Measurements from ENCODE around the gene TRIM28. TPM values are rescaled to one million over a fixed set of nuclear protein-coding genes. Genes with fewer than 3 reads are reported as not detected.
"Not testable (repeated sequence)": the region's sequence is repeated elsewhere in the genome, so short reads cannot be mapped to it uniquely, and the experiment has no call there.

Gene TRIM28
- total and polyA plus RNA-seq, 5 donors, result 98.7 to 161 (median 142) TPM

GRCh38 chr19:58519355-58520256 is 24.3 kb upstream of the TRIM28 start, which contains the start of gene ZBTB45:
Gene ZBTB45, minus strand, starts transcription at chr19:58519810. Its CDS starts 2,137 bp downstream, at chr19:58517673.
- peak within 1 kb of the TSS; percentile 80 for H3K27ac ChIP-seq (ENCODE audit: low read length)
- peak within 1 kb of the TSS; percentile 45 for H3K4me3 ChIP-seq (ENCODE audit: low read length)
- intact Hi-C loops (cut with DNase I), result no loop called here
- ATAC-seq (peak; percentile 91 to 92), DNase-seq (peak; percentile 93 to 96 (median 96))
- no peaks in the 10 kb centered on the region for H3K9me3 ChIP-seq (ENCODE audit: control insufficient read depth, low read length)
- under 1% methylated on average over 87 of the region's 87 CpGs for WGBS
- peaks cover 3% of the 10 kb centered on the region for H3K4me1 ChIP-seq (ENCODE audit: control insufficient read depth, insufficient read depth, low read length)
- H3K27me3 ChIP-seq (ENCODE audit: control insufficient read depth, insufficient read depth), result no peaks in the 10 kb centered on the region

- 15% methylated on average over 7 of the region's 7 CpGs for WGBS
- intact Hi-C loops (cut with DNase I), result no loop called here
- DNase-seq, result no peak
Measured at GRCh38 chr19:58520257-58520599, 23.6 kb upstream of the TRIM28 start.

GRCh38 chr19:58521651-58522050 is 22.2 kb upstream of the TRIM28 start:
- H3K27ac ChIP-seq (ENCODE audit: low read length), result no peak overlapping the region
- intact Hi-C loops (cut with DNase I), result no loop called here
- H3K4me3 ChIP-seq (ENCODE audit: low read length), result no peak overlapping the region
- ATAC-seq (no peak), DNase-seq (no peak)
- no peaks in the 10 kb centered on the region for H3K27me3 ChIP-seq (ENCODE audit: control insufficient read depth, insufficient read depth)
- peaks cover 3% of the 10 kb centered on the region for H3K4me1 ChIP-seq (ENCODE audit: control insufficient read depth, insufficient read depth, low read length)
- H3K9me3 ChIP-seq (ENCODE audit: control insufficient read depth, low read length), result no peaks in the 10 kb centered on the region
- 61% methylated on average over 4 of the region's 4 CpGs for WGBS

More at GRCh38 chr19:58520257-58520599, 23.6 kb upstream of the TRIM28 start:
- H3K27ac ChIP-seq (ENCODE audit: low read length), result peak overlapping the region; percentile 80
- H3K9me3 ChIP-seq (ENCODE audit: control insufficient read depth, low read length), result no peaks in the 10 kb centered on the region
- no peak for ATAC-seq
- peak overlapping the region; percentile 45 for H3K4me3 ChIP-seq (ENCODE audit: low read length)
- H3K4me1 ChIP-seq (ENCODE audit: control insufficient read depth, insufficient read depth, low read length), result peaks cover 3% of the 10 kb centered on the region
- H3K27me3 ChIP-seq (ENCODE audit: control insufficient read depth, insufficient read depth), result no peaks in the 10 kb centered on the region

- WGBS, result 75% methylated on average over 3 of the region's 3 CpGs
- intact Hi-C loops (cut with DNase I), result no loop called here
- no peak overlapping the region for H3K4me3 ChIP-seq (ENCODE audit: low read length)
- no peaks in the 10 kb centered on the region for H3K27me3 ChIP-seq (ENCODE audit: control insufficient read depth, insufficient read depth)
- DNase-seq (no peak), ATAC-seq (no peak)
- H3K4me1 ChIP-seq (ENCODE audit: control insufficient read depth, insufficient read depth, low read length), result peaks cover 3% of the 10 kb centered on the region
- no peak overlapping the region for H3K27ac ChIP-seq (ENCODE audit: low read length)
- H3K9me3 ChIP-seq (ENCODE audit: control insufficient read depth, low read length), result no peaks in the 10 kb centered on the region
Measured at GRCh38 chr19:58522709-58523108, 21.2 kb upstream of the TRIM28 start.

GRCh38 chr19:58529405-58529804 is 14.5 kb upstream of the TRIM28 start:
- DNase-seq, result no peak
- Histone ChIP-seq H3K9me3 (ENCODE audit: control insufficient read depth, low read length) (no peaks in the 10 kb centered on the region), H3K4me1 (ENCODE audit: control insufficient read depth, insufficient read depth, low read length) (no peaks in the 10 kb centered on the region), H3K4me3 (ENCODE audit: low read length) (no peak overlapping the region), H3K27ac (ENCODE audit: low read length) (no peak overlapping the region), H3K27me3 (ENCODE audit: control insufficient read depth, insufficient read depth) (no peaks in the 10 kb centered on the region)
- WGBS, result 70% methylated on average over 3 of the region's 3 CpGs
- intact Hi-C loops (cut with DNase I), result no loop called here
- no peak for ATAC-seq

GRCh38 chr19:58531034-58531840 is 12.6 kb upstream of the TRIM28 start:
- H3K4me1 ChIP-seq (ENCODE audit: control insufficient read depth, insufficient read depth, low read length), result no peaks in the 10 kb centered on the region
- intact Hi-C loops (cut with DNase I), result no loop called here
- H3K4me3 ChIP-seq (ENCODE audit: low read length), result no peak overlapping the region
- H3K9me3 ChIP-seq (ENCODE audit: control insufficient read depth, low read length), result no peaks in the 10 kb centered on the region
- WGBS, result 73% methylated on average over 10 of the region's 10 CpGs
- no peak for DNase-seq
- no peak for ATAC-seq
- no peak overlapping the region for H3K27ac ChIP-seq (ENCODE audit: low read length)
- H3K27me3 ChIP-seq (ENCODE audit: control insufficient read depth, insufficient read depth), result no peaks in the 10 kb centered on the region

- intact Hi-C loops (cut with DNase I), result no loop called here
- DNase-seq (no peak), ATAC-seq (no peak)
- H3K27ac ChIP-seq (ENCODE audit: low read length), result no peak overlapping the region
- H3K4me3 ChIP-seq (ENCODE audit: low read length), result no peak overlapping the region
- H3K27me3 ChIP-seq (ENCODE audit: control insufficient read depth, insufficient read depth), result no peaks in the 10 kb centered on the region
- no peaks in the 10 kb centered on the region for H3K4me1 ChIP-seq (ENCODE audit: control insufficient read depth, insufficient read depth, low read length)
- WGBS, result 85% methylated on average over 3 of the region's 3 CpGs
- H3K9me3 ChIP-seq (ENCODE audit: control insufficient read depth, low read length), result no peaks in the 10 kb centered on the region
Measured at GRCh38 chr19:58535857-58536256, 8.0 kb upstream of the TRIM28 start.

- Histone ChIP-seq H3K27me3 (ENCODE audit: control insufficient read depth, insufficient read depth) (no peaks in the 10 kb centered on the region), H3K27ac (ENCODE audit: low read length) (no peak overlapping the region), H3K4me3 (ENCODE audit: low read length) (no peak overlapping the region), H3K9me3 (ENCODE audit: control insufficient read depth, low read length) (no peaks in the 10 kb centered on the region), H3K4me1 (ENCODE audit: control insufficient read depth, insufficient read depth, low read length) (no peaks in the 10 kb centered on the region)
- WGBS, result 89% methylated on average over 8 of the region's 8 CpGs
- DNase-seq (no peak), ATAC-seq (peak in 1 of 2 donors; percentile 15)
- intact Hi-C loops (cut with DNase I), result no loop called here
Measured at GRCh38 chr19:58536852-58537798, 6.7 kb upstream of the TRIM28 start.

- intact Hi-C loops (cut with DNase I), result no loop called here
- 2% methylated on average over 55 of the region's 55 CpGs for WGBS
- peak; percentile 95 to 99 for ATAC-seq
Measured at GRCh38 chr19:58538257-58539168, 5.4 kb upstream of the TRIM28 start.

GRCh38 chr19:58539169-58539559 is 4.7 kb upstream of the TRIM28 start:
- ATAC-seq; H3K9me3 ChIP-seq (ENCODE audit: control insufficient read depth, low read length); H3K27ac ChIP-seq (ENCODE audit: low read length); H3K27me3 ChIP-seq (ENCODE audit: control insufficient read depth, insufficient read depth); intact Hi-C loops (cut with DNase I); DNase-seq; H3K4me3 ChIP-seq (ENCODE audit: low read length); H3K4me1 ChIP-seq (ENCODE audit: control insufficient read depth, insufficient read depth, low read length): not testable (repeated sequence)

More at GRCh38 chr19:58538257-58539168, 5.4 kb upstream of the TRIM28 start:
- peak; percentile 75 to 87 (median 86) for DNase-seq
- Histone ChIP-seq H3K27ac (ENCODE audit: low read length) (no peak overlapping the region), H3K27me3 (ENCODE audit: control insufficient read depth, insufficient read depth) (no peaks in the 10 kb centered on the region), H3K4me3 (ENCODE audit: low read length) (peak overlapping the region; percentile 2), H3K9me3 (ENCODE audit: control insufficient read depth, low read length) (no peaks in the 10 kb centered on the region), H3K4me1 (ENCODE audit: control insufficient read depth, insufficient read depth, low read length) (no peaks in the 10 kb centered on the region)
